ENCODE measurements around the gene GALNT10. TPM values are rescaled to one million over a fixed set of nuclear protein-coding genes. Genes with fewer than 3 reads are reported as not detected.

Gene GALNT10
- total RNA-seq, 1 donor from 2014 or later = 20.6 TPM

DNA sequence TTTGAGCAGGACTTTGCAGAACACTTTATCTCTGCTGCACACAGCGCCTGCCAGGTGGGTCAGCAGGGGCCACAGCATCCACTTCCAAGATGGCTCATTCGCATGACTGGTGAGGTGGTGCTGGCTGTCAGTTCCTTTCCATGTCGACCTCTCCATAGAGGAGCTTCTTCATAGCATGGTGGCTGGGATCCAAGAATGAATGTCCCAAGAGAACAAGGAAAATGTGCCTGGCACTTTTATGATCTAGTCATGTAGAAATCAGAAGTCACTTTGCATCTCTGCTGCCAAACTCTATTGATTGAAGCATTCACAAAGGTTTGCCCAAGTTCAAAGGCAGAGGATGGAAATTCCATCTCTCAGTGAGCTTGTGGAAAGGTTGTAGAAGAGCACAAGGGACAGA, 85.0 kb downstream of the GALNT10 start:
- TF ChIP-seq, protein P1, sequence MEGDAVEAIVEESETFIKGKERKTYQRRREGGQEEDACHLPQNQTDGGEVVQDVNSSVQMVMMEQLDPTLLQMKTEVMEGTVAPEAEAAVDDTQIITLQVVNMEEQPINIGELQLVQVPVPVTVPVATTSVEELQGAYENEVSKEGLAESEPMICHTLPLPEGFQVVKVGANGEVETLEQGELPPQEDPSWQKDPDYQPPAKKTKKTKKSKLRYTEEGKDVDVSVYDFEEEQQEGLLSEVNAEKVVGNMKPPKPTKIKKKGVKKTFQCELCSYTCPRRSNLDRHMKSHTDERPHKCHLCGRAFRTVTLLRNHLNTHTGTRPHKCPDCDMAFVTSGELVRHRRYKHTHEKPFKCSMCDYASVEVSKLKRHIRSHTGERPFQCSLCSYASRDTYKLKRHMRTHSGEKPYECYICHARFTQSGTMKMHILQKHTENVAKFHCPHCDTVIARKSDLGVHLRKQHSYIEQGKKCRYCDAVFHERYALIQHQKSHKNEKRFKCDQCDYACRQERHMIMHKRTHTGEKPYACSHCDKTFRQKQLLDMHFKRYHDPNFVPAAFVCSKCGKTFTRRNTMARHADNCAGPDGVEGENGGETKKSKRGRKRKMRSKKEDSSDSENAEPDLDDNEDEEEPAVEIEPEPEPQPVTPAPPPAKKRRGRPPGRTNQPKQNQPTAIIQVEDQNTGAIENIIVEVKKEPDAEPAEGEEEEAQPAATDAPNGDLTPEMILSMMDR (IDR thresholded peaks at IDR 0.05; ENCODE audit: unreplicated experiment) = no peak

DNA sequence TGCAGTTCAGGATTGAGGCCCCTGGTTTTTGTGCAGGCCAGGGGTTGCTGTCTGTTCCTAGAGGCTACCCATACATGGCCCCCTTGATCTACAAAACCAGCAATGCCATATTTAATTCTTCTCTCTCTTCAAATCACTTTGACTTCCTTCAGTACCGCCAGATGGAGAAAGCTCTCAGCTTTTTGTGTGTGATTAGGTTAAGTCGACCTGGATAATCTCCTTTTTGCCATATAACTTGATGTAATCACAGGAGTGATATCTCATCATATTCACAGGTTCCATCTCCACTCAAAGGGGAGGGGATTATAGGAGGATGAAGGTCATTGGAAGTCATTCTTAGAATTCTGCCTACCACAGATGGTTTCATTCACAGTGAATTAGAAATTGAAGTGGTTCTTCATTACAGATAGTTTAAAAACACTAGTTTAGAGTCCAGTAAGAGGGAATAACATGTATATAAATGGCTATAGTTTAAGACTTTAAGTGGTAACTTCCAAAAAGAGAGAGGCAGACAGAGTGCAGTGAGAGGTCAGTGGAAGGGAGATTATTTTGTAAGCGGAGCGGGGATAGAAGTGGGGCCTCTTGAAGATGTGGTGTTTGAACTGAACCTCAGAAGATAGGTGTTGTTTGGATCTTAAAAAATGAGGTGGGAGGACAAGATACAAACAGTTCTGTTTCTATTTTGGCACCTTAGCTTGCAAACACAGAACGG, 85.9 kb downstream of the GALNT10 start:
- Mint-ChIP-seq H3K4me1 (ENCODE audit: low read depth) (peaks cover 15% of the 10 kb centered on the region), H3K4me3 (ENCODE audit: low read depth) (no peak overlapping the region), H3K9me3 (ENCODE audit: low read depth) (no peaks in the 10 kb centered on the region), H3K27me3 (no peaks in the 10 kb centered on the region), H3K27ac (no peak overlapping the region), H3K36me3 (ENCODE audit: insufficient read depth) (no peaks in the 10 kb centered on the region)
- TF ChIP-seq, protein P1 (IDR thresholded peaks at IDR 0.05; ENCODE audit: unreplicated experiment) = no peak
- DNase-seq (ENCODE audit: low spot score, unreplicated experiment) = no peak

More for the DNA sequence above, 85.0 kb downstream of the GALNT10 start:
- Mint-ChIP-seq H3K36me3 (ENCODE audit: insufficient read depth) (no peaks in the 10 kb centered on the region), H3K27ac (no peak overlapping the region), H3K4me1 (ENCODE audit: low read depth) (peaks cover 15% of the 10 kb centered on the region), H3K9me3 (ENCODE audit: low read depth) (no peaks in the 10 kb centered on the region), H3K27me3 (no peaks in the 10 kb centered on the region), H3K4me3 (ENCODE audit: low read depth) (no peak overlapping the region)
- no peak for DNase-seq (ENCODE audit: low spot score, unreplicated experiment)

DNA sequence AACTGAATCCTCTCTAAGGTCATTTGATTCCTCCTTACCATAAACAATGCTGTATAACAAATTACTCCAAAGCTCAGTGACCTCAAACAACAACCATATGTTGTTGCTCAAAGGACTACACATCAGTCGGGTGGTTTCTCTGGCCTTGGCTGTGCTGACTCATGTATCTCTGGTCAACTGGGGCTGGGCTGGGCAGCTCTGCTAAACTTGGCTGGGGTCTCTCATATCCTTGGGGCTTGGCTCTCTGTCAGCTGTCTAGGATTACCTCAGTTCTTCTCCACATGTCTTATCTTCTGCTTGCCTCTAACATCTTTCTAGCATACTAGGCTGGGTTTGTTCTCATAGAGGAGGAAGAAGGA, 86.4 kb downstream of the GALNT10 start:
- no peaks in the 10 kb centered on the region for H3K36me3 Mint-ChIP-seq (ENCODE audit: insufficient read depth)
- H3K27me3 Mint-ChIP-seq = no peaks in the 10 kb centered on the region
- H3K4me1 Mint-ChIP-seq (ENCODE audit: low read depth) = peaks cover 14% of the 10 kb centered on the region
- H3K27ac Mint-ChIP-seq = no peak overlapping the region
- TF ChIP-seq, protein P1 (IDR thresholded peaks at IDR 0.05; ENCODE audit: unreplicated experiment) = no peak
- no peaks in the 10 kb centered on the region for H3K9me3 Mint-ChIP-seq (ENCODE audit: low read depth)
- H3K4me3 Mint-ChIP-seq (ENCODE audit: low read depth) = no peak overlapping the region
- DNase-seq (ENCODE audit: low spot score, unreplicated experiment) = no peak

DNA sequence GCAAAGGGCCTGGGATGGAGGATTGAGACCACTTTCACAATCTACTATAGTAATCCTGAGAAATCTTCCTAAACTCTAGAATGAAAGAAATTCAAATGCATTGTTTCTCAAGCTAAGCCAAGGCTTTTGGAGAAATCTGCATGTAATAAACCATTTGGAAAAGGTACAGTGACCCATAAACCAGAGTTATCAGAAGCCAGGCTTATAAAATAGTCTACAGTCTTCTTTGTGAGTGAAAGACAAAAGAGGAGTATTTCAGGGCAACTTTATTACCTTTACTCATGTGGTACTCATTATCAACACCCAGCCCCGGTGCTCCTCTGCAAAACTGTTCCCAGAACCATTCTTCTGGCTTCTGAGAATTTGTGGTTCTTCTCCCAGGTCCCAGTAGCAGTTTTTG, 87.0 kb downstream of the GALNT10 start:
- Mint-ChIP-seq H3K27ac (no peak overlapping the region), H3K27me3 (no peaks in the 10 kb centered on the region), H3K4me3 (ENCODE audit: low read depth) (no peak overlapping the region), H3K9me3 (ENCODE audit: low read depth) (no peaks in the 10 kb centered on the region), H3K4me1 (ENCODE audit: low read depth) (peaks cover 10% of the 10 kb centered on the region), H3K36me3 (ENCODE audit: insufficient read depth) (no peaks in the 10 kb centered on the region)
- TF ChIP-seq, protein P1 (IDR thresholded peaks at IDR 0.05; ENCODE audit: unreplicated experiment) = no peak
- DNase-seq (ENCODE audit: low spot score, unreplicated experiment) = no peak

DNA sequence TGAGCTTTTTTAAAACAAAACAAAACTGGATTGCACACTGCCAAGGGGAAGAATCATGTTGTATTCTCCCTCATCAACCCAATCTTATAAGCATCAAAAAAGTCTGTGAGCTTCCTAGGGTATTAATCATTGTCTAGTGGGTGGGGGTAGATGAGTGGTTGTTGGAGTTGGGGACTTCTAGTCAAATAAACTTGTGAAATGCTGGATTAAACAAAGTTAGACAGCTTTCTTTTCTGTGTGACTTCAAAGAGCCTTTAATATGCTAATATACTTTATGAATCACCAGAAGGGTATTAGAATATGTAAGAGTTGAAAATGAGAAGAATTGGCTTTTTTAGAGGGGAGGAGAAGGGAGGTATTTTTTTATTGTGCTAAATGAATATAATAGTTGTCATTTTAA, 87.7 kb downstream of the GALNT10 start:
- H3K4me1 Mint-ChIP-seq (ENCODE audit: low read depth) = peaks cover 4% of the 10 kb centered on the region

More for the DNA sequence above, 87.7 kb downstream of the GALNT10 start:
- Mint-ChIP-seq H3K36me3 (ENCODE audit: insufficient read depth) (no peaks in the 10 kb centered on the region), H3K4me3 (ENCODE audit: low read depth) (no peak overlapping the region), H3K27ac (no peak overlapping the region), H3K27me3 (no peaks in the 10 kb centered on the region), H3K9me3 (ENCODE audit: low read depth) (no peaks in the 10 kb centered on the region)
- DNase-seq (ENCODE audit: low spot score, unreplicated experiment) = no peak
- TF ChIP-seq, protein P1 (IDR thresholded peaks at IDR 0.05; ENCODE audit: unreplicated experiment) = no peak

Measured in progenitor cell of endocrine pancreas (in vitro differentiated cells).